Astrocyte (in vitro differentiated cells and primary cell): Measurements from ENCODE around the gene METTL2B.
"Not testable (repeated sequence)": the region's sequence is repeated elsewhere in the genome, so short reads cannot be mapped to it uniquely, and the experiment has no call there.

ENCODE experiments used
- EZH2 ChIP-seq: IDR thresholded peaks from 2 replicates; pipeline ENCODE4 v1.6.1; 2012; ENCODE audit warnings: mild to moderate bottlenecking, low read length, inconsistent platforms; ENCODE audit not compliant: insufficient read depth
- TF ChIP-seq, protein P1 (sequence below): IDR thresholded peaks from 2 replicates; pipeline ENCODE4 v1.5.1; 2011; ENCODE audit warnings: low read depth, mild to moderate bottlenecking, inconsistent platforms, low read length, moderate library complexity; ENCODE audit not compliant: insufficient read depth

DNA sequence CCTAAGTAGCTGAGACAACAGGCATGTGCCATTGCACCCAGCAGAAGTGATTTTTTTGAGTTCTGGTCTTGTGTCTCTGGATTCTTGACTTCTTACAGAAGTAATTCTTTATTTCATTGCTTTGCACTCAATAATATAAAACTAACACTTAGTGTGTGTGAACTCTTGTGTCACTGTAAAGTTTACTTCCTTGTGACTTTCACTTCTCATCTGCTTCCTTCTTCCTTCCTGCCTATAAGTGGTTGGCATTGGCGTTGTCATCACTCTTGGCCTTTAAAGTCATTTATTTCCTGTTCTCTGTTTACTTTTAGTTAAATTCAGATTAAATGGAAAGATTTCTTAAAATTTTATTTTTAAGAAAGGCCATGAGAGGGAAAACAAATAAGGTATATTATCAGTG lies 66.8 kb downstream of the METTL2B start:
- TF ChIP-seq, protein P1, sequence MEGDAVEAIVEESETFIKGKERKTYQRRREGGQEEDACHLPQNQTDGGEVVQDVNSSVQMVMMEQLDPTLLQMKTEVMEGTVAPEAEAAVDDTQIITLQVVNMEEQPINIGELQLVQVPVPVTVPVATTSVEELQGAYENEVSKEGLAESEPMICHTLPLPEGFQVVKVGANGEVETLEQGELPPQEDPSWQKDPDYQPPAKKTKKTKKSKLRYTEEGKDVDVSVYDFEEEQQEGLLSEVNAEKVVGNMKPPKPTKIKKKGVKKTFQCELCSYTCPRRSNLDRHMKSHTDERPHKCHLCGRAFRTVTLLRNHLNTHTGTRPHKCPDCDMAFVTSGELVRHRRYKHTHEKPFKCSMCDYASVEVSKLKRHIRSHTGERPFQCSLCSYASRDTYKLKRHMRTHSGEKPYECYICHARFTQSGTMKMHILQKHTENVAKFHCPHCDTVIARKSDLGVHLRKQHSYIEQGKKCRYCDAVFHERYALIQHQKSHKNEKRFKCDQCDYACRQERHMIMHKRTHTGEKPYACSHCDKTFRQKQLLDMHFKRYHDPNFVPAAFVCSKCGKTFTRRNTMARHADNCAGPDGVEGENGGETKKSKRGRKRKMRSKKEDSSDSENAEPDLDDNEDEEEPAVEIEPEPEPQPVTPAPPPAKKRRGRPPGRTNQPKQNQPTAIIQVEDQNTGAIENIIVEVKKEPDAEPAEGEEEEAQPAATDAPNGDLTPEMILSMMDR, result not testable (repeated sequence)
- TF ChIP-seq EZH2, result not testable (repeated sequence)
